Mucosa of gallbladder (tissue), 1 donor: ENCODE results near the gene MDM4. TPM values are rescaled to one million over a fixed set of nuclear protein-coding genes. Genes with fewer than 3 reads are reported as not detected.
"Not testable (repeated sequence)": the region's sequence is repeated elsewhere in the genome, so short reads cannot be mapped to it uniquely, and the experiment has no call there.

Experiments
- DNase-seq: peaks from one replicate; pipeline ENCODE4 v3.0.0-alpha.2; 2020; ENCODE audit warnings: low spot score
- total RNA-seq: library from RNA; stranded (reverse); gene quantifications from one replicate; pipeline ENCODE4 v1.2.1, GENCODE V29; 2021
- donor health status: DM: no; HTN: no; CAD: no.

Gene MDM4
- total RNA-seq, 1 donor from 2014 or later: 64.5 TPM

GRCh38 chr1:204562075-204562990 lies 46.1 kb downstream of the MDM4 start:
- DNase-seq: no peak

DNA sequence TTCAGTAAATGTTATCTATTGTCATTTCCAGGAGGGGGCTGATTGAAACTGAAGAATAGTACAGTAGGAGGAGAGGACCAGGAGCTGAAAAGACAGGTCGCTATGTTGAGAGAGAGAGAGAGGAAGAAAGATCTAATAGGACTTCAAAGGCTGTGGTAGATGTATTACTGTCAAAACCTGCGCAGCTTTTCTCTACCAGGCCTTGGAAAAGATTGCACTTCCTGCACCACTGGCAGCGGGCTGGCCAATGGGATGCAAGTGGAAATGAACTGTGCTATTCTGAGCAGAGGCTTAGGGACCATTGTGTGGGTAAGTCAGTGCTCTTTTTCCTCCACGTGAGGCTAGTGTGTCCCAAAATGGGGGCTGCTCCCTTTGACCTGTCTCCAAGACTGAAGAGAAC lies 47.1 kb downstream of the MDM4 start:
- DNase-seq: no peak

GRCh38 chr1:204563780-204564179 lies 47.6 kb downstream of the MDM4 start:
- DNase-seq: no peak

- DNase-seq: no peak
Measured at GRCh38 chr1:204564835-204565234, 48.6 kb downstream of the MDM4 start.

DNA sequence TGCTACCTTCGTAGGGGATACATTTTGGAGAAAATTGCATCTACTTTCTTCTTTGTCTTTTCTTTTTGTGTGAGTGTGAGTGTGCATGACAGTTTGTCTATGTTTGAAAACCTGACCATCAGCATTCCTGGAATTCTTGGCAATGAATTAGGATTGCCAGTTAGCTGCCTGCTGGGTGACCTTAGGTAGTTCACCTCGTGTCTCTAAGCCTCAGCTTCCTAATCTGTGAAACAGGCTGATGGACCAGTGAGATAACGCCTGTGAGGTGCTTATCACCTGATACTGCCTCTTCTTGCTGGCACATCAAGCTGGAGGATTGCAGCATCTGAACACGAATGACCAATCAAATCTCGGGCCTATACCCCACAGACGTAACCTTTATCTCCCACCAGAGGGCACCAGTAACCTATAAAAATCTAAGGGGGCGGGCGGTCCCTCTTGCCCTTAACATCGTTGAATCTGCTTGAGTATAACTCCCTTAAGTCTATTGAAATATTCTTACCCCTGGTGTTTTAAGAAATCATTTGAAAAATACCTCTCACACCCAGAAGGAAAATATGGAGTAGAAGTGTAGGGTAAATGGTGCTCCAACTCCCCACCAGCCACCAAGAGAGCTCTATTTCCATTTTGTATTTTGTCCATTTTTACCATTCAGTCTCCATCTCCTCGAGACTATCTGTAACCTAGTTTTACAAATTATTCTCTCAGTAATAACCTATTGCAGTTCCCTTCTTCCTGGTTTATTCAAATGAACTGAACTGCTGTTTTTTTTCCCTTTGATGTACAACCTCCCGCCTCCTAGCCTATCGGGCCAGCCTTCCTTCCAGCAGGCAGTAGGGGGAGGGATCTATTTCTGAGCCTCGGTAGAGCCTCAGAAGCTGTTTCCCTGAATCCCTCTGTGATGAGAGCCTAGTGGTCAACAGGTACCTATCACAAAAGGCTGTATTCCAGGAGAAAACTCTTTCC lies 49.7 kb downstream of the MDM4 start:
- peak; percentile 49 for DNase-seq

DNA sequence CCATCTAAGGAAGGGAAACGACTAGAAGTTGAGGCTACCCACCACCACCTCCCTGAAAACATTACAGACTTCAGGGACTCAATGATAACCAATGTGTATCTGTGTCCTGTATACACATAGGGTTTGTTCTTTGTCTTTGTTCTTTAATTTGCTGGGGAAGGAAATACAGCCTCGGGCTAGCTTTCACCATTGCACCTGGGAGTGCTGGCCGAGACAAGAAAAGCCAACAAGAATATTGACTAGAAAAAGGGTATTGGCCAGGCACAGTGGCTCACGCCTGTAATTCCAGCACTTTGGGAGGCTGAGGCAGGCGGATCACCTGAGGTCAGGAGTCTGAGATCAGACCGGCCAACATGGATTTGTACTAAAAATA lies 50.4 kb downstream of the MDM4 start:
- no peak for DNase-seq

DNA sequence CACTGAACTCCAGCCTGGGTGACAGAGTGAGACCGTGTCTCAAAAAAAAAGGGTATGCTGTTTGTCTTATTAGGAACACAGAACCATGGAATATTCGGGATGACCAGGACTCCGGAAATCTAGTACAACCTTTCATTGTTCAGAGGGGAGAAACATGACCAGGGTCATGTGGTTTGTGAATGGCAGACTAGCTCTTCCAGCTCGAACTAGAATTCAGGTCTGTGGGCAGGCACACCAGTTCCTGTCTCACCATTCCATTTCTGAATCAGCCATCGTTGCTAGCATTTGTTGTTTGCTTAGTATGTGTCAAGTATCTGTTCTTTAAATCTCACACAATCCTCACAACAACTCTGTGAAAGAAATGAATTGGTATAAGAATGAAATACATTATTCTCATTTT lies 50.9 kb downstream of the MDM4 start:
- no peak for DNase-seq

DNA sequence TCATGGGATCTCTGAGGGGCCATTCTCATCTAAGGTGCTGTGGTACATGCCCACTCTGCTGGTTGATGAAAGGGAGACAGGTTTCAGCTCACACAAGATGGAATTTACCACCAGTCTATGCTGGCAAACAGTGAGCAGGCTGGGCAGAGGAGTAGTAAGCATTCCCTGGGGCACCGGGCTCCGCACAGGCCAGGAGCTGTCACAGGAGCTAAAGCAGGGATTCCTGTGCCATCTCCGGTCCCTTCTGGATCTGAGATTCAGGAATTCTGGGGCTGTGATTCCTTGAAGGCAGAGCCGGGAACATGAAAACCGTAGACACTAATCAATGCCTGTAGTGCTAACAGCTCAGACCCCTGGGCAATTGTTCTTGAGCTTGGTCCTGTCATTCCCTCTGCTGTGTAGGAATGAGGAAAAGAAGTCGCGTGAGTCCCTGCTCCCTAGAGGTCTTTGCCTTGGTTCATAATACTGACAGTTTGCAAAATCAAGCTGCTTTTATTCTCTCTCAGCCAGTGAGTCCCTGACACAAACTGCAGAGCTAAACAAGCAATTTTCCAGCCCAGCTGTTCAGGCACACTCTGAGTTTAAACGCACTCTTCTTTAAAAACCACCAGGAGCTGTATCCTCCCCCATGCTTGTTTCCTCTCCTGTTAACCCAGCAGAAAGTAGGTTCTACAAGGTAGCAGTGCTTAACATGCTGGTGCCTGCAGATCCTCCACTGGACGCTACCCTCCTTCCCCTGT lies 52.5 kb downstream of the MDM4 start:
- DNase-seq: no peak

GRCh38 chr1:204569478-204569877 lies 53.3 kb downstream of the MDM4 start:
- DNase-seq: no peak

DNA sequence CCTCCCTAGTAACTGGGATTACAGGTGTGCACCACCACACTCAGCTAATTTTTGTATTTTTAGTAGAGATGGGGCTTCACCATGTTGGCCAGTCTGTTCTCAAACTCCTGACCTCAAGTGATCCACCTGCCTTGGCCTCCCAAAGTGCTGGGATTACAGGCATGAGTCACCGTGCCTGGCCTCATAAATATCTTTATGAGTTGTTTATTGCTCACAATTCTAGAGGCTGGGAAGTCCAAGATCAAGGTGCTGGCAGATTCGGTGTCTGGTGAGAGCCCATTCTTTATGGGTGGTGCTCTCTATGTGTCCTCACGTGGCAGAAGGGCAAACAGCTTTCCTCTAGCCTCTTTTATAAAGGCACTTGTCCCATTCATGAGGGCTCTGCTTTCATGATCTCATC lies 53.8 kb downstream of the MDM4 start:
- DNase-seq: not testable (repeated sequence)

DNA sequence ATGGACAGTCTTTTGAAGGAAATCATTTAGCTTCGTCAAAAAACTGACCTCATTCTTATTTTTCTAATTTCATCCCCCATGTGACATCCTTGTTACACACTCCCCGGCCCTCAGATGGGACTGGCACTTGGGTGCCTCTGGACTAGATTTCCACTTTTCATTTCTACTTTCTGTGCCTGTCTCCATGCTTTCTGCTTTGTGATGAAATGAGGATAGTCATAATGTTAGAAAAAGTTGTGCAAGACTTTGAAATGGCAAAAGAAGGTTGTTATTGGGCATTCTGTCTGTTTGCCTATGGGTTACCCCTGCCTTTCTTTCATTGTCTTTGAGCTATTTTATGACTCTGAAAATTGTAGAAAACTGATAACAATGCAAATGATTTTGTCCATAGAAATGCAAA lies 54.9 kb downstream of the MDM4 start:
- DNase-seq: no peak

GRCh38 chr1:204571631-204572030 lies 55.4 kb downstream of the MDM4 start:
- no peak for DNase-seq

- no peak for DNase-seq
Measured at GRCh38 chr1:204572923-204573922, 57.0 kb downstream of the MDM4 start.

DNA sequence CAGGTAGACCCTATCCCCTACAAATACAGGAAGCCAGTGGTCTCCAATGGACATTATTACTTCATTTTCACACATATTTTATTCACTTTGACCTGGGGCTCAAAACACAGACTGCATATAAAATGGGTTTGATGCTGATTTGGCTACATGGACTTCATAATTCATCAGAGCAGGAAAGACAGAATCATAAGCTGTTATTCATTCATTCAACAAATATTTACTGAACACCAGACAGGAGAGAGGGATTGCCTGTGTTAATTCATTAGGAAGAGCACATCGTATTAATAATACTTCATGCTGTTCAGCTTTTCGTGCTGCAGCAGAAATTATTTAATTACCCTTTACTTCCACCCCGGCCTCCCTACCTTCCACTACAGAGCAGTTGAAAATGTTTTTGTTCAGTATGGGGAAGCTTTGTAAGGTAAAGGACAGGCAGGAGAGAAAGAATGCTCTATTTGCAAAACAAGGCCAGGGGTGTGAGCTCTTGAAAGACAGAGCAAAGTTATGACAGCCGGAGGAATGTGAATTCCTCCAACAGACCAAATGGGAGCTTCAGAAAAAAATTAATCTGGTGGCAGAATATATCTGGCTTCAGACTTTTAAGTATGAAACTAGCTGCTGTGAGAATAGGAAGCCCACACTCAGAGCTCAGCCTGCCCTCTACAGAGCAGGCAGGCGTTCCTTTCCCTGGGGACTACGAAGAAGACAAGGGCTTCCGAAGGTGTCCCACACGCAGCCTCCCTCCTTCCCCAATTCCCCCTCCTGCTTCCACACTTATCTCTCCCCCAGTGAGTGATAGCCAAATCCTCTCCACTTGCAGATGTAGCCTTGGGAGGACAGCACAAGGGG lies 58.0 kb downstream of the MDM4 start:
- no peak for DNase-seq

- DNase-seq: no peak
Measured at GRCh38 chr1:204574865-204575163, 58.6 kb downstream of the MDM4 start.

- DNase-seq: no peak
Measured at GRCh38 chr1:204575221-204576190, 59.3 kb downstream of the MDM4 start.

- no peak for DNase-seq
Measured at GRCh38 chr1:204576422-204576821, 60.2 kb downstream of the MDM4 start.

- DNase-seq: no peak
Measured at GRCh38 chr1:204577794-204578478, 61.7 kb downstream of the MDM4 start.
